Measurements from ENCODE around the gene ZNF597. TPM values are rescaled to one million over a fixed set of nuclear protein-coding genes. Genes with fewer than 3 reads are reported as not detected.

Gene ZNF597
- total RNA-seq, 1 experiment from 2014 or later = 3.5 TPM

DNA sequence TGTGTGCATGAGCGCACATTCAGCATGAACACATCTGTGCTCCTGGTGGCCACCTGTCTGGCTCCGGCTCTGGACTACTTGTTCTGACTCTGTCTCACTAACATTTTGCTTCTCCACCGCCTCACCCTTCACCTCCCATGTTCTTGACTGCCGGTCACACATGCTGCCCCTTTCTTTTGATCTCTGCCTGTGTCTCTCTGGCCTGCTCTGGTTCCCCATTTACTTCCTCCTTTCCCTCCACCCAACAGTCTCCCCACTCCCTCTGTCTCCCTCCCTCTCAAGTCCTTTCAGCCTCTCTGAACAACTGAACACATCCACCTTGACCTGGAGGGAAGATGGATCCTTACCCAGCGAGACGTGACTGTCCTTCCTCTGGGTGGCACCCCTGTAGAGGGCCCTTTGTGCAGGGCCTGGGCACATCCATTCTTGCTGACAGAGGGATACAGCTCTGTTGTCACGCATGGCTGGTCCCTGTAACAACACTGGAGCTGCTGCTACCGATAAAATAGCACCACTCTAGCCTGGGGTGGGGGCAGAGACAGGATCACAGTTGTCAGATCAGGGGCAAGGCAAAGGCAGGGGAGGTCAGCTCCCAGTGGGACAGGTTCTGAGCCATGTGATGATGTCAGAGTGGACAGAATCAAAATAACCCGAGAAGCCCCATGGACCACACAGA lies 53.5 kb downstream of the ZNF597 start:
- no peak overlapping the region for H2AK5ac ChIP-seq (ENCODE audit: insufficient read length, low read length)
- H3K27me3 ChIP-seq (ENCODE audit: insufficient read depth, low read length) = no peaks in the 10 kb centered on the region
- no peak overlapping the region for H2BK5ac ChIP-seq (ENCODE audit: insufficient read length, low read length)
- peaks cover 82 to 85% (median 84%) of the 10 kb centered on the region in 3 experiments for H3K36me3 Mint-ChIP-seq (ENCODE audit: insufficient read depth in 1 of 3, low read depth in 3 of 3)
- no peak overlapping the region; a peak in 1 of 7 replicates for H3K27ac Mint-ChIP-seq
- H3K4me3 Mint-ChIP-seq = no peak overlapping the region
- no peak overlapping the region for H3K4ac ChIP-seq (ENCODE audit: low read depth, low read length)
- no peak overlapping the region for H2AFZ ChIP-seq (ENCODE audit: low read length)
- H3K79me2 ChIP-seq (ENCODE audit: insufficient read depth, low read length) = no peaks in the 10 kb centered on the region; the same call in 1 of the 2 replicates
- no peak overlapping the region for H4K5ac ChIP-seq (ENCODE audit: insufficient read length, low read depth, low read length)
- no peak overlapping the region for H3T11ph ChIP-seq (ENCODE audit: low read length)
- H4K8ac ChIP-seq (replicated peaks; ENCODE audit: insufficient read length, low read depth, low read length) = no peak overlapping the region
- peaks cover 20% of the 10 kb centered on the region for H3K9me3 ChIP-seq (ENCODE audit: control insufficient read depth, low read depth, low read length)
- DNase-seq = no peak
- no peak overlapping the region for H2BK120ac ChIP-seq (ENCODE audit: low read depth, low read length, poor library complexity, severe bottlenecking)
- no peak overlapping the region for H4K91ac ChIP-seq (ENCODE audit: insufficient read length, low read depth, low read length)
- no peak overlapping the region for H3K56ac ChIP-seq (ENCODE audit: insufficient read length, low read depth, low read length)
- H2BK12ac ChIP-seq (ENCODE audit: insufficient read length, low read depth, low read length) = no peak overlapping the region
- no peak overlapping the region for H3K18ac ChIP-seq (ENCODE audit: insufficient read length, low read depth, low read length)
- H3K23ac ChIP-seq (ENCODE audit: insufficient read length, low read depth, low read length) = no peak overlapping the region
- no peaks in the 10 kb centered on the region for H3K23me2 ChIP-seq (ENCODE audit: insufficient read length, low read depth, low read length, poor library complexity, severe bottlenecking)
- H3K4me2 ChIP-seq (ENCODE audit: insufficient read depth, insufficient read length, low read length) = no peak overlapping the region
- no peak overlapping the region for H3K9ac ChIP-seq (ENCODE audit: extremely low read depth, insufficient read length, low read length)
- peaks cover 34 to 55% of the 10 kb centered on the region in 2 experiments for H3K9me3 Mint-ChIP-seq
- no peaks in the 10 kb centered on the region for H4K20me1 ChIP-seq (ENCODE audit: control insufficient read depth, insufficient read depth, insufficient read length)
- H3K4me1 ChIP-seq (ENCODE audit: insufficient read depth, low read length) = no peaks in the 10 kb centered on the region
- no peaks in the 10 kb centered on the region for H3K79me1 ChIP-seq (ENCODE audit: insufficient read depth, low read depth, low read length, poor library complexity, severe bottlenecking)
- TF ChIP-seq, protein P1, sequence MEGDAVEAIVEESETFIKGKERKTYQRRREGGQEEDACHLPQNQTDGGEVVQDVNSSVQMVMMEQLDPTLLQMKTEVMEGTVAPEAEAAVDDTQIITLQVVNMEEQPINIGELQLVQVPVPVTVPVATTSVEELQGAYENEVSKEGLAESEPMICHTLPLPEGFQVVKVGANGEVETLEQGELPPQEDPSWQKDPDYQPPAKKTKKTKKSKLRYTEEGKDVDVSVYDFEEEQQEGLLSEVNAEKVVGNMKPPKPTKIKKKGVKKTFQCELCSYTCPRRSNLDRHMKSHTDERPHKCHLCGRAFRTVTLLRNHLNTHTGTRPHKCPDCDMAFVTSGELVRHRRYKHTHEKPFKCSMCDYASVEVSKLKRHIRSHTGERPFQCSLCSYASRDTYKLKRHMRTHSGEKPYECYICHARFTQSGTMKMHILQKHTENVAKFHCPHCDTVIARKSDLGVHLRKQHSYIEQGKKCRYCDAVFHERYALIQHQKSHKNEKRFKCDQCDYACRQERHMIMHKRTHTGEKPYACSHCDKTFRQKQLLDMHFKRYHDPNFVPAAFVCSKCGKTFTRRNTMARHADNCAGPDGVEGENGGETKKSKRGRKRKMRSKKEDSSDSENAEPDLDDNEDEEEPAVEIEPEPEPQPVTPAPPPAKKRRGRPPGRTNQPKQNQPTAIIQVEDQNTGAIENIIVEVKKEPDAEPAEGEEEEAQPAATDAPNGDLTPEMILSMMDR (conservative IDR thresholded peaks at IDR 0.05) = no peak
- no peaks in the 10 kb centered on the region for H3K4me1 Mint-ChIP-seq
- no peak overlapping the region for H2BK15ac ChIP-seq (ENCODE audit: low read depth, low read length)
- no peak overlapping the region for H2BK20ac ChIP-seq (ENCODE audit: low read depth, low read length, poor library complexity, severe bottlenecking)
- no peak overlapping the region for H3K27ac ChIP-seq (ENCODE audit: insufficient read length, low read depth, low read length)
- no peak overlapping the region for H3K14ac ChIP-seq (ENCODE audit: insufficient read depth, low read length)
- WGBS (ENCODE audit: extremely low coverage, insufficient read length, low lambda C conversion rate) = no CpG with 5 or more reads among the region's 9 CpGs
- no peaks in the 10 kb centered on the region for H3K27me3 Mint-ChIP-seq (ENCODE audit: low read depth)

Measured in H9 (cell line).